ENCODE measurements around the gene SPATA32.

SPATA32 gene

DNA sequence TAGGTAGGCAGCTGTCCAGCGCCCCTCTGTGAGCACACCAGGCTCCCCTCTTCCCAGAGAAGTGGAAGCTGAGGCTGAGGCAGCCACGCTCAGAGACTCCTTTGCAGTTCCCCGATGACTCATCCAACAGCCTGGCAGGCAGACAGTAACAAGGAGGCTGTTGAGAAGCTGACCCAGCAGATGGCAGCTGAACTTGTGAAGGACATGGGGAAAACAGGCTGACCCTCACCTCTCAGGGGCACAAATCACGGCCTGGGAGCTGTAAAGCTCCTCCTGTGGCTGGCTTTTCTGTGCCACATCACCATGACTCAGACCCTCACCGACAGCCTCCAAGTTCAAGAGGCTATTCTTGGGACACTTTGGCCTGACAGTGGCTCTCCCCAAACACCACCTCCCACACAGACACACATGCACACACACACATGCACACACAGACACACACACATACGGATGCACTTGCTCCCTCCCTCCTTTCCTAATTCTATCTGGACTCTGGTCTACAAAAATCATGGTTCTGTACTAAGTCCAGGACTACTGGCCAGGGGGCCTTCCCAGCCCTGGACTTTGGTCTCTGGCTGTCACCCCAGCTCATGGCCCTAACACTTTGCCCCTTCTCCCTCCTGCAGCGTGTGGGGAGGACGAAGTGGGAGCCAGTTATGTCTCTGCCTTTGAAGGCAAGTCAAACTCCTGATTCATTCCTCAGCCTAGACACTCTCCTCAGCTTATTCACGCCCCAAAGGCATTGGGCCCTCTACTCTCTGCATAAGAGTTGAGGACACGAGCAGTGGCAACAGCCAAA lies 31.7 kb upstream of the SPATA32 start:
- DNase-seq (ENCODE audit: low read depth): no peak

DNA sequence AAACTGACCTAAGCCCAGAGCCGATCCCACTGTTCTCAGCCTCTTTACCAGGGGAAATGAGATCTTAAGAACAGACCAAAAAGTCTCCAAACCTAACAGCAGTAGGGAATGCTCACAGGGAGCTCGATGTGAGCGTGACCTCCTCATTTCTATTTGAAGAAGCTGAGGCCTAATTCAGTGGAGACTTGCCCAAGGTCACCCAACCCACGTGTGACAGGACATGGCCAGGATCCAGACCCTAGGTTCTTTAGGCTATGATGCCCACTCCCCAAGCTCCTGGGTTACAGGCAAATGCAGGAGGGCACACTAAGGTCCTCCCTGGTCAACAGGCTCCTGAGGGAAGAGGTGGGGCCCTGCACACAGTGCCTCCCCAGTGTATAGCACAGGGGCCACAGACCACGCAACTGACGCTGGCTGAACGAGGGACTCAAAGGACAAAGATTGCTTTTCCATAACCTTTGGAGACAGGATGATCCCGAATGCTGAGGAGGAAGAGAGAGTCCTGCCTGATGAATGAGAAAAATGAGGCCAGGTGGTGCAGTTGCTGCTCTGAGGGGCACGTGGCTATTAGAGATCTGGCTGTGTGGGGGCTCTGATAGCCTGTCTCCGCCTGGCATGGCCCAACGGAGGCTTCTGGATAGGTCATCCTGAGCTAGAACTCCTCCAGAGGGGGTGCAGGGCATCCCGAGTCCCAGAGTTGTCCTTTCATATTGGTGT lies 31.0 kb upstream of the SPATA32 start:
- DNase-seq (ENCODE audit: low read depth): no peak

DNA sequence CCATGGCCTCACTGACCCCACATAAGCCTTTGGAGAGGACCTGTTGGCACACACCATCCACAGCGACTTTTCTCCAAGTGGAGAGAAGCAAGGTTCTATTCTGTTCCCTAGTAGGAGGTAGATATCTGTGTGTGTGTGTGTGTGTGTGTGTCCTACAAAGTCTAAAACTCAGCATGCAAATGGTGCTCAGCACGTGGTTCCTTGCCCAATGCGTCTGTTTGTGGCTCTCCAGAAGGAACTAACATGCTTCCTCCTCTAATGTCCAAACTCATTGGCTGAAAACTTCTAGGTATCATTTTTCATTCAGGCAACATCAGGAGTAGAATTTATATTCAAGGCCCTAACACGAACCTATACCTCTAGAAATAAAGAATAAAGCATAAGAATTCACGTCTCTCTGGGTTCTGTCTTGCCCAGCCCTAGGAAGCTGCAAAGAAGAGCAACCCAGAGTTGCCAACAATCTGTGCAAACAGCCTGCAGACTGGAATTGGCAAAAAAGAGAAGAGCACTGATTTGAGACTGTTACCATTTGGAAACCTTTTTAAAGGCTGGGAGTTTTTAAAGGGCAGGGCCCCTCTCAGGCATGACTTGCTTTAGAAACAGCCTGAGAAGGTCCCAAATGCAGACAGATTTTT lies 29.4 kb upstream of the SPATA32 start:
- no peak for DNase-seq (ENCODE audit: low read depth)

DNA sequence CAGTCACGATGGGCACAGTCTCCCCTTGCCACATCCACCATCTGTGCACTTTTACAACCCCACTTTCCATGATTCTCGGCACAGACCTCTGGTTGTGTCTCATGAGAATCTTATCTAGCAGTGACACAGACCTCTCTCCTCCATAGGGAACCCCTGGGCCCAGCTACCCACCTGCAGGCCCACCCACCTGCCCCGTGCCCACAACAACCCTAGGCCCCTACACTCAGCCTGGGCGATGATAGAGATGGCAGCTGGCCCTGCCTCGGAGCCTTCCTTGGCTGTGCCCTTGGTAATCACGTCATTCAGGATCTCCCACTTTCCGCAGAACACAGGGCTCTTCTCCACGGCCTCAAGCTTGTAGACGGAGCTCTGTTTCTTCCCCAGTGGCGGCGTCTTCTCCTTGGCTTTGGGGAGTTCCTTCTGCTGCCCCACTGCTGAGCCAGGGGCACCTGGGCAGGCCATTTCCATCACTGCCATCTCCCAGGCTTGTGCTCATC lies 28.4 kb upstream of the SPATA32 start:
- DNase-seq (ENCODE audit: low read depth): no peak

DNA sequence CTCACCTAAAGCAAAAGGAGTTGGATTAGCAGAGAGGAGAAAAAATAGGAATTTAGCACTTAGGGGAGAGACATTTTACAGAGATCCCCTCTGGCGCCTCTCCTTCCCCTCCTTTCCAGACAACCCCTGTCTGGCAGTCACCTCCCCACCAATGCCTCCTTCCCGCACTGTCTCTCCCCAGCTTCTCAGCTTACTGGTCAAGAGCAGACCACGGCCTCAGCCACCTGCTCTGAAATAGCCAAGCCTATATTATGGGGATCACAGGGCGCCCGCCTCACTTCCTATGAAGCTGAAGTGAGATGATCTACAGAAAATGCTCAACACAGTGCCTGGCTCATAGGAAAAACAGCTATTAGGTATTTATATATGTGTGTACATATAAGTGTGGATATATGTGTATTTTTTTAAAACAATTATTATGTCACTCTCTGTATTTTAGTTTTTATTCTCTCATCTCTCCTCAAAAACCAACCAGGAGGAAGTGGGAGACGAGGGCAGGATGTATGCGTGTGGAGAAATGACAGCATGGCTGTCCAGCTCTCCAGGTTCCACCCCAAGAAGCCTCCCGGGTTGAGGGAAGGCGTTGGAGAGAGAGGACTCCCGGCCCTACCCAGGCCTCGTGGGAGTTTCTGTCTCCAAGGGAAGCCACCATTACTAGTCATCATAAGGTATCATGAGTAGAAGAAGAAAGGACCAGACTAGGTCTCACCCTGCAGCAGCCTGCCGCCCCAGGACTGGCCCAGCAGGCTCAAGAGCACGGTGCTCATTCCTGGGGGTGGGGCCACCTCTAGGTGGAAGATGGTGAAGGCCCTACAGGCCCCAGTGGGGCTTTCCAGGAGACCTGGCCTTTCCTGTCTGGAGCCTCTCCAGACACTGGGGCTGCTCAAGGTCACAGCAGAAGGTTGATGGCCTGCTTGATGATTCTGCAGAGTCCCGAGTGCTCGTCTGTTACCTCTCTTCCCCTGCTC lies 27.7 kb upstream of the SPATA32 start:
- no peak for DNase-seq (ENCODE audit: low read depth)

DNA sequence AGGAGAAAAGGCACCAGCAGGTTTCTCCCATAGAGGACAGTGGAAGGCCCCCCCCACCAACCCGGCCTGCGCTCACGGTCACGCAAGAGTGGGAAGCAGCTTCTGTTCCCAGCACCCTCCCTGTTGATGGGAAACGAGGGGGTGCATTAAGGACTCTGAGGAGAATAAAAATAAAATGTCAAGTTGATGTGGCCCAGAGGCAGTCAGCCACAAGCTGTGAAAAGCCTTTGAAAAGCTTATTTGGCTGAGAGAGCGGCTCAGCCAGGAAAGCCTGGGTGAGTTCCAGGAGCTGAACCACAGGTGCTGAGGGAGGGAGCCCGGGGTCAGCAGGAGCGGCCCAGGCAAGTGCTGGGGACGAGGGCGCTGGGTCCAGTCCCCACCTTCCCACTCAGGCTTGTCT lies 26.9 kb upstream of the SPATA32 start:
- DNase-seq (ENCODE audit: low read depth): no peak

DNA sequence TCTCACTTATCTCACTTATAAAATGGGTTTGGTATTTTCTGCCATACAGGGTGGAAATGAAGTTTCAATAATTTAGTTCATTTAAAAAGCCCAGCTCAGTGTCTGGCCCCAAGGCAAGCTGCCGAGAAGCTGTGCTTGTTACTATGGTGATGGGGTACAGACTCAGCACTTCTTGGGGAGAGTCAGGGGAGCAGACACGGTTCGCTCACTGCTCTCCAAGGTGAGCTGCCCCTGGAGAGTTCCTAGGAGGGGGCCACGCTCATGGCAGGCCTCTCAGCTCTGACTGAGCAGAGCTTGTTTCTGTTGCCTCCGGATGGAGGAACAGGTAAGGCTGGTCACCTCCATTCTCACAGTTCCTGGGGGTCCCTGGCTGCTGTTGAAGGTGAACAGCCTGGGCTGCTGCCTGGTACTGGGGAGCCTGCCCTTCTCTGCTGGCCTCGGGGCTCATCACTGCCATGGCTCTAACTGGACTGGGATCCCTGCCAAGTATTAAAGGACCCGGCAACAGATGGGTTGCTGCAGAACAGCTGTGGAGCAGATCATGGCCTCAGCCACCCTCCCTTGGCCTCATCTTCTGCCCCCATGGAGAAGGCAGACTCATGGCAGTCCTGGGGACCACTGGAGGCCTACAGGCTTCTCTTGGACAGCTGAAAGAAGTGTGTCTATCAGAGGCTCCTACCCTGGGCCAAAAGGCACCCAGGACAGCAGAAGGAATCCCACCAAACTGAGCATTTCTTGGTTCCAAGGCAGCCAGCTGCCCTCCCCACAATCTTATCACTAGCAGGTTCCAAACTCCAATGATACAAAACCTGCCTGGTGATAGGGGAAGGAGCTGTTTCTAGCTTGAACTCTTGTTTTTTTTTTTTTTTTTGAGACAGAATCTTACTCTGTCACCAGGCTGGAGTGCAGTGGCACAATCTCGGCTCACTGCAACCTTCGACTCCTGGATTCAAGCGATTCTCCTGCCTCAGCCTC lies 25.9 kb upstream of the SPATA32 start:
- DNase-seq (ENCODE audit: low read depth): no peak

DNA sequence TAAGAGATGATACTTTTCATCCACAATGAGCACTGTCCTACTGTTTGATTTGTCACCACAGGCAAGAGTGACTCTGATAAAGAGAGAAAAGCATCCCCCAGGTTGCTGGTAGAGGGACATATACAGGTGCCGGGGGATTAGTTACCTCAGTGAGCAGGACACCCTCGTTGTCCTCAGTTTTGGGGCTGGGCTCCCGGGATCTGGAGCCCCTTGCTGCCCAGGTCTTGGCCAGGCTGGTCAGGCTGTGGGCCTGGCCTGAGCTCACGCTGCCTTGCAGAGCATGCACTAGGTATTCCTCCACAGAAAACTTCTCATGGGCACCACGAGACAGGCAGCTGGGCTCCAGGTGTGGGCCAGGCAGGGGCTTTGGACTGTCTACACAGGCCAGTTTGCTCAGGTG lies 24.4 kb upstream of the SPATA32 start:
- no peak for DNase-seq (ENCODE audit: low read depth)

DNA sequence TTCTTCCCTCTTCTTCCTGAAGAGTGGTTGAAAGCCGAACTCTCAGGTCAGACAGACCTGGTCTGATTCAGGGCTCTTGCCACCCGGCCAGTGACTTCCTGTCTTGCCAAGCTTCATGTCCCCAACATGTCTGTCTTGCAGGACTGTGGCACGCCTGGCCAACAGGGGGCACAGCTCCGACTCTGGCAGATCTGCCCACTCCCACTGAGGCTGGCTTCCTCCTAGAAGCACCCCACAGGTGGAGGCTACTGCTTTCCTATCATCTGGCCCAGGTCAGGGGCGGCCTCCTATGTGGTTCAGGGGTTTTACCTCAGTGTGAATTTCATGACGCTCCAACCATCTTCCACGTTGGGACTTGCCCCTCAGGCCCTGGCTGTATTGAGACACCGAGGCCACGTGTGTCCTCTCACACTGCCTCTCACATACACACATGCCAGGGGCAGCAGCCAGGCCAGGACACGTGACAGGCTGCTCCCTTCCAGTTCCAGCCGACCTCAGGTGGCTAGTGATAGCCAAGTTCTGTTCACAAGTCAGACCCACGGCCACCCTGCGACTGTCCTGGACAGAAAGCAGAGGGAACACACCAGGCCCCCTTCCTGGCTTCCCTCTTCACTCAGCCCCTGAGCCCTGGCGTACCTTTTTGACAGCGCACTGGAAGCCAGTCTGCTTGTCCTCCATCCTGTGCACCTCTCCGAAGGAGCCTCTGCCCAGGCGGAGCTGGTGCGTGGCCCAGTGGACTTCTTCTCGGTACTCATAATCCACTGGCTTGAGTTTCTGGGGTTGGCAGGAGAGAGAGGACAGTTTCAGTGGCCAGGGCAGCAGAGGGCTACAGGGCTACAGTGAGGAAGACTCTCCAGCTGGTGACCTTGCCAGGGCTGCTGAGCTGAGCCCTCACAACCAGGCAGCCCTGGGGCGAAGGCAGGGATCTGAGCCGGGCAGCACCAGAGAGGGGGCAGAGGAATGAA lies 22.6 kb upstream of the SPATA32 start:
- DNase-seq (ENCODE audit: low read depth): peak; percentile 18

DNA sequence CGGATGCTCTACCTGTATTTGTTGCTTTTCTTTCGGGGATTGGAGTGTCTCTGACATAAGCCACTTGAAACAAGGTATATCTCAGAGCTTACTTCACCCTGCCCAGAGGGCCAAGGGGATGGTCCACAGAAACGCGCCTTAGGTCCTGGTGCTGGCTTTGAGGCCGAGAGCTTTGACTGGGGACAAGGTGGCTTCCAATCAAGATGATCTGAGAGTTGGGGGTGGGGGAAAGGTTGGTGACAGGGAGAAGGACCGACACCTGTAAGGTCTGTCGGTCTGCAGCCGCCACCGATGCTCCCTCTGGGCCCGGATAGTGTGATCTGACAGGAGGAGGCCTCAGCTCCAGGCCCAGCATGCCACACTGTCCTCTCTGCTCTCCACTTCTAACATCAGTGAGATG lies 21.8 kb upstream of the SPATA32 start:
- DNase-seq (ENCODE audit: low read depth): no peak

DNA sequence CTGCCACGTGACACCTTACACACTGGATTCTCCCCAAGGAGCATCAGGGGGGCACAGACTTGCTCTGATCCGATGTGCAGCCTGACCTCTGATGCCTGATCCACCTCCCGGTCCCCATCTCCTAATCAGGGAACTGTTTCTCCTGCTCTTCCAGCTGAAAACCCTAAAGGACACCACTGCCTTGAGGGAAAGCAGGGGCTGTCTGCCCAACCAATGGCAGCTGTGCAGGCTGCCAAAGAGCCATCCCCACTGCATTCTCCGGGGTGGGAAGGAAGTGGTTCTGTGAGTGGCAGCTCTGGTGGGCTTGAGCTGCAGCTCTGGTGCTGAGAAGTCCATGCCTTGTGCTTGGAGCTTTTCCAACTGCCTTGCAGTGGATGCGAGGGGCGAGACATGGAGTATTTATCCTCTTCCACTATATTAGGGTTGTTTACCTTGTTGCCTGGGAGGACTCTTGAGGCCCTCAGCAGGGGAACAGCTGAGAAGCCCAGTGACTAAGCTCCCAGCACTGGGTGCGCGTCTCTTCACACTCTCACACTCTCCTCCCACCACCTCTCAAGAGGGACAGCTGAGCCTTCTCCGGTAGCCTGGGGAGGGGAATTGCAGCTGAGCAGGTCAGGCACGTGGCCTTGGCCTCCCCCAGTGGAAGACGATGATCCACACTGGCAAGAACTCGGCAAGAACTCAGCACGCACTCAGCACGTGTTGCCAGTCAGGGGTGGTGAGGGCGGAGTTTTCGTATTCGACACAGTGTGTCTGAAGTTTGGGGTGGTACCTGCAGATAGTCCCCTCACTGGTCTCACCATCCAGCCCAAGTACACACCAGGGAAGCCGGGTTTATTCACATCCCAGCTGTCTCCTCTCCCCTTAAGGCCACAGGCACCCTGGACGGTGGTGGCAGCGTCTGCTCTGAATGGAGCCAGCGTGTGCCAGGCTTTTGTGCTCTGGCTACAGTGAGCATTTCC lies 21.1 kb upstream of the SPATA32 start:
- no peak for DNase-seq (ENCODE audit: low read depth)

DNA sequence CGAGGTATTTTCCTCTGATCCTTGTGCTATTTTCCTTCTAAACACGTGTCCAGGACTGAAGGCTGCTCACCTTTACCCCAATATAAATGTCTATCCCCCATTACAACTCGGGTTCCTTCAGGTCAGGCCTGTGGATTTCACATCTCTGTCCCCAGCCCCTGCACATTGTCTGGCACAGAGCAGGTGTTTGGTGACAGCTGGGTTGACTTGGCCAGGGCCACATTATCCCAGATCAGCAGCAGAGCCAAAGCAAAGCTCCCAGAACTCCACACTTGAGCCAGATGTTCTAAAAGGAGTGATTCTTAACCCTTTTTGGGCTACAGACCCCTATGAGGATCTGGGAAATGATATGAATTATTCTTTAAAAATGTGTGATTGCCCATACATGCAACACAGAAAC lies 18.0 kb upstream of the SPATA32 start:
- no peak for DNase-seq (ENCODE audit: low read depth)

DNA sequence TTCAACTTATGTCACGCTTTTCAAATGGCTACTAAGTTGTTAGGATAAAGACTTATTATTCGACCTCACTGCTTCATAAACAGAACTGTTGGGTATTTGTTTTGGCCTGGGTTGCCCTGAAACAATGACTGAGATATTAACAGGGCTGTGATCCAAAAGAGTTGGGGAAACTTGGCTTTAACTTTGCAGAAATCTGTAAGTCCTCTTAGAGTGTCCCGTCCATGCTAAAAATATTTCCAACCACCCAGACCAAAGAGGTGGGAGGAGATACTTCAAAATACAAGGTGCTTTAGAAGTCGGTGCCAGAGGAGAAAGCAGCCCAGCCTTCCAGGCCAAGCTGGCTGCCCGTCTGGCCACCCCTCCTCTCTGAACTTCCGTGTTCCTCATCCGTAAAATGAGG lies 16.1 kb upstream of the SPATA32 start:
- DNase-seq (ENCODE audit: low read depth): no peak

DNA sequence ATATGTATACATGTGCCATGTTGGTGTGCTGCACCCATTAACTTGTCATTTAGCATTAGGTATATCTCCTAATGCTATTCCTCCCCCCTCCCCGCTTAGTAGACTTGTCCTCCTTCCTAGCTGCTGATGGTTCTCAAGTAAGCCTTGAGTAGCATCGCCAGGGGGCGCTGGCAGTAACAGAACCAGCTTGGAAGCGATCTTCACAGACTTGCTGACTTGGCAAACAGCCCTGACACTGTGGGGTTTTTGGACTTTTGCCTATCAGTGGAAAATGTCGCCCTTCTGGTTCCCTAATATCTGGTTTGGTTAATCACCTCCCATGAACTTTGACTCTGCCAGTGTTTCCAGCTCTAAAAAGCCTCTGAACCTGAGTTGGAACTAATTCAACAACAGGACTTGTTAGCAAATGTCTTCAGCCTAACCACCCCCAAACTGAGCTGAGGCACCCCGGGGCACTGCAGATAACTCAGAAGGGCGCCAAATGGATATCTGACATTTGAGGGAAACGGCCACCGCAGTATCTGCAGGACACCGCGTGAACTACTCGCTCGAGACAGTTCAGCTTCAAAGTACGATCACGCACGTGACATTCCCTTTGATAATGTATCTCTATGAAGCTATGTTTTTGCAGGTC lies 15.4 kb upstream of the SPATA32 start:
- peak; percentile 75 for DNase-seq (ENCODE audit: low read depth)

DNA sequence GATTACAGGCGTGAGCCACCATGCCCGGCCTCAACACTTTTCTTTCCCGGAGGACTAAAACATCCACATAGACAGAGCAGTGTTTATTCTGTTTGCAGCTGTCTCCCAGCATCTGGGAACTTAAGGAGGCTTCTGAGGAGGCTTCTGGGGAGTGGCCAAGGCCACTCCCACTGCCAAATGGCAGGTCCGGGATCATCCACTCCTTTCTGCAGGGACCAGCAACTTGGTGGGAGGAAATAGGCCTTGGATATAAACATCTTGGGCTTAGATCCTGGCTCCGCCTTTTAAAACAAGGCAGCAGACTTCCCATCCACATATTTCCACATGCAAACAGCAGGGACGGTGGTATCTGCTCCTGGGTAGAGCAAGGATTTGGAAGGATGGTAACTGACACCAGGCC lies 14.1 kb upstream of the SPATA32 start:
- DNase-seq (ENCODE audit: low read depth): no peak

DNA sequence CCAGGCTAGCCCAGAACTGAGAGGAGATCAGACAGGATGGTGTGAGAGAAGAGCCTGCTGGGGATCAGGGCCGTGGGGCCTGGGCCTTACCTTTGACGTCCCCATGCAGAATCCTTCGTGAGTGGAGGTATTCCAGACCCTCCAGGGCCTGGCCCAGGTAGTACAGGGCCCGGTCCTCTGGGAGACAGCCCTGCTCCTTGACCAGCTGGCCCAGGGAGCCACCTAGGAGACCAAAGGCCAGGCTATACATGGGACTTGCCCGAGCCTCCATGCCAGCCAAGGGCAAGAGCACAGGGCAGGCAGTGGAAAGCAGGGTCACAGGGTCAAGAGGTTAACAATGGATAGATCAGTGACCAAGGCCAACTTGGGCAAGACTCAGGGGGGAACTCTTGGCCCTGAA lies 12.1 kb upstream of the SPATA32 start:
- DNase-seq (ENCODE audit: low read depth): no peak

DNA sequence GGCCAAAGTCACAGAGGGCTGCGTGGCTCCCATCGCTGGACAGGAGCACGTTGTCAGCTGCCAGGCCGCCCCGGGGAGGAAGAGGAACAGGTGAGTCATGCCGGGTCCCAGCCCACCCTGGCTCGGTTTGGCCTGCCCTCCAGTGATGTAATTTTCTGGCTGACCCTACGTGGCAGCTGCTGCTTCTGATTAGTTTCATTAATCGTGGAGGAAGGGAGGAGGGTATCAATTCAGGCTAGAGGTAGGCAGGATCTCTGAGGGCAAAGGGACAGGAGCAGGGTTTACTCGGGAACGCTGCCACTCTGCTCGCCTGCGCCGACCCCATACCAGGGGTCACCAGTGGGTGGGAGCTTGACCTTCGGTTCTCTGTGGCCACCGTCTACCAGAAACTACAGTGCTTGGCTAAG lies 11.7 kb upstream of the SPATA32 start:
- DNase-seq (ENCODE audit: low read depth): no peak

DNA sequence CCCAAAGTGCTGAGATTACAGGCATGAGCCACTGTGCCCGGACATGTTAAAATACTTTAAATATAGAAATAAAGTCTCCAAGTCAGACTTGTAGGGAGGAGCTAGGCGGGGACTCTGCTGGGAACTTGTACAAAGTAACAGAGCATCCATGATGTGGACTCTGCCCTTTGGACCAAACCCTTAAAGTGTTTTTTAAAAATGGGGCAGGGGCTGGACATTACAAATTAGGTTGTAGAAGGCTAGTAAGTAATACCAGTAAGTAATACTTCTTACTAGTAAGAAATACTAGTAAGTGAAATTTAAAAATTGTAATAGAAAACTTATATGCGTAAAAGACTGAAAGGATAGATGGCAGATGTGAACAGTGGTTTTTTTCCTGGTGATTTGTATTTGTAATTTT lies 9.7 kb upstream of the SPATA32 start:
- no peak for DNase-seq (ENCODE audit: low read depth)
